ENCODE data around the gene ORC3.

The ORC3 gene

GRCh38 chr6:87572883-87573282 is 17.1 kb upstream of the ORC3 start:
- TF ChIP-seq, protein P1, sequence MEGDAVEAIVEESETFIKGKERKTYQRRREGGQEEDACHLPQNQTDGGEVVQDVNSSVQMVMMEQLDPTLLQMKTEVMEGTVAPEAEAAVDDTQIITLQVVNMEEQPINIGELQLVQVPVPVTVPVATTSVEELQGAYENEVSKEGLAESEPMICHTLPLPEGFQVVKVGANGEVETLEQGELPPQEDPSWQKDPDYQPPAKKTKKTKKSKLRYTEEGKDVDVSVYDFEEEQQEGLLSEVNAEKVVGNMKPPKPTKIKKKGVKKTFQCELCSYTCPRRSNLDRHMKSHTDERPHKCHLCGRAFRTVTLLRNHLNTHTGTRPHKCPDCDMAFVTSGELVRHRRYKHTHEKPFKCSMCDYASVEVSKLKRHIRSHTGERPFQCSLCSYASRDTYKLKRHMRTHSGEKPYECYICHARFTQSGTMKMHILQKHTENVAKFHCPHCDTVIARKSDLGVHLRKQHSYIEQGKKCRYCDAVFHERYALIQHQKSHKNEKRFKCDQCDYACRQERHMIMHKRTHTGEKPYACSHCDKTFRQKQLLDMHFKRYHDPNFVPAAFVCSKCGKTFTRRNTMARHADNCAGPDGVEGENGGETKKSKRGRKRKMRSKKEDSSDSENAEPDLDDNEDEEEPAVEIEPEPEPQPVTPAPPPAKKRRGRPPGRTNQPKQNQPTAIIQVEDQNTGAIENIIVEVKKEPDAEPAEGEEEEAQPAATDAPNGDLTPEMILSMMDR (conservative IDR thresholded peaks at IDR 0.05; ENCODE audit: low read depth): no peak
- DNase-seq (ENCODE audit: low spot score): no peak
- H3K27ac ChIP-seq: no peak overlapping the region
- CTCF ChIA-PET: no interaction called here
- POLR2A ChIA-PET (ENCODE audit: low non-redundant PET): no interaction called here

DNA sequence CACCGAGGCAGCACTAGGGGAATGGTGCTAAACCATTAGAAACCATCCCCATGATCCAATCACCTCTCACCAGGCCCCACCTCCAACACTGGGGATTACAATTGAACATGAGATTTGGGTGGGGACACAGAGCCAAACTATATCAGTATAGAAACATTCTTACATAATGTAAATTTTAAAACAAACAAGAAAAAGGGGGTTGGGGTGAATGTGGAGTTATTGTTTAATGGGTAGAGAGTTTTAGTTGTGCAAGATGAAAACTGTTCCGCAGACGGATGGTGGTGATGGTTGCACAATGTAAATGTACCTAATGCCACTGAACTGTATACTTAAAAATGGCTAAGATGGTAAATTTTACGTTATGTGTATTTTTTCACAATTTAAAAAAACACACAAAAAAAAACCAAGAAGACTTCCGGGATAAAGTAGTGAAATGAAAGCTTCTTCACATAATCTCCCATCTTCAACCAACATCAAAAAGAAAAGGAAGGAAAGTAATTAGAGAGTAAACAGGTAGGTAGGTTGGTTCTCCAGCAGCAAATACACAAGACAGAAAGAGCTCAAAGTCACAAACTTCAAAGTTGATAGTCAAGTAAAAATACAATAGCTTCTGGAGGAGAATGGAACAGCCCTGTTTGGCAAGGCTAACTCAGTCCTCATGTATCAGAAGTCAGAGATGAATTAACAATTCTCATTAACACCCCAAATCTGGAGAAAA is 16.5 kb upstream of the ORC3 start:
- CTCF ChIA-PET: no interaction called here
- TF ChIP-seq, protein P1 (conservative IDR thresholded peaks at IDR 0.05; ENCODE audit: low read depth): no peak
- POLR2A ChIA-PET (ENCODE audit: low non-redundant PET): no interaction called here
- H3K27ac ChIP-seq: no peak overlapping the region
- DNase-seq (ENCODE audit: low spot score): no peak

GRCh38 chr6:87574237-87574804 is 15.6 kb upstream of the ORC3 start:
- TF ChIP-seq, protein P1 (conservative IDR thresholded peaks at IDR 0.05; ENCODE audit: low read depth): no peak
- ChIA-PET CTCF (interaction anchor here (0.7 kb wide), 1 partner anchor 374 kb away, joined by 4 read pairs; no protein-coding TSS in a partner anchor), POLR2A (ENCODE audit: low non-redundant PET) (no interaction called here)
- DNase-seq (ENCODE audit: low spot score): no peak
- H3K27ac ChIP-seq: no peak overlapping the region

DNA sequence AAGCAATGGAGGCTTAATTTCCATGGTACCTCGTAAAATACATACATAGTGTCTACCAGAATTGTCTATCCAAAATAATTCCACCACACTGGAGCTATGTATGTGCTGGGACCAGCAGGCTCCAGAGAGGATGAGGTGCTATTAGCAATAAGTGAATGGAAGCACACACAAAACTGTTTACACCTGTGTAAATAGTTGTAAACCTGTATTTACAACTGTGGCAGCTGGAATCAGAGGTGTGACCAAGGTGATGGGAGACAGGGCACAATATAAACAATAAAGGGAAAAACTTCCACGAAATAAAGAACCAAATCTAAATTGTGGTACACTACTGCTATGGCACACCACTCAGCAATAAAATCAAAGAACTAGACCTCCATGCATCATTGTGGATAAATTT is 14.5 kb upstream of the ORC3 start:
- H3K27ac ChIP-seq: no peak overlapping the region
- no peak for DNase-seq (ENCODE audit: low spot score)
- TF ChIP-seq, protein P1 (conservative IDR thresholded peaks at IDR 0.05; ENCODE audit: low read depth): no peak
- ChIA-PET CTCF (no interaction called here), POLR2A (ENCODE audit: low non-redundant PET) (no interaction called here)

GRCh38 chr6:87583822-87584221 is 6.1 kb upstream of the ORC3 start:
- POLR2A ChIA-PET (ENCODE audit: low non-redundant PET): no interaction called here
- CTCF ChIA-PET: no interaction called here
- no peak for DNase-seq (ENCODE audit: low spot score)
- TF ChIP-seq, protein P1 (conservative IDR thresholded peaks at IDR 0.05; ENCODE audit: low read depth): no peak
- H3K27ac ChIP-seq: no peak overlapping the region

DNA sequence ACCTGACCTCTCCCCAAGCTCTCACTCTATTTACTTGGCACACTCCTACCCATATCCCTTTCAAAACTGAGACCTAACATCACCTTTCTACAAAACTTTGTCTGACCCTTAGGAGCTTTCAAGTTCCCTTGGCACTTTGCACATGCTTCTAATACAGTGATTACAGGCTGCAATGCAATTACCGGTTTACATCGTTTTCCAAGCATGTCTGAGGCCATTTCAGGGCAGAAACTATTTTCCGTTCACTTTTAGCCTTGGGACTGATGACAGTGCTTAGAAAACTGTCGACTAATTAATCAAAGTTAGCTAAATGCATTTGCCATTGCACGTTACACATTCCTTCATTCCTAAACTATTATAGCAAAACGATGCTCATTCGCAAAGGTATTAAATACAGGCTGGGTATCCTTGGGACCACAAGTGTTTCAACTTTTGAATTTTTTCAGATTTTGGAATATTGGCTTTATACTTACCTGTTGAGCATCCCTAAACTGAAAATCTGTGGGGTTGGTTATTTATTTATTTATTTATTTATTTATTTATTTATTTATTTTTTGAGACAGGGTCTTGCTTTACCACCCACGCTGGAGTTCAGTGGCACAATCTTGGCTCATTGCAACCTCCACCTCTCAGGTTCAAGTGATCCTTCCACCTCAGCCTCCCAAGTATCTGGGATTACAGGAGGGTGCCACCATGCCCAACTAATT is 3.4 kb upstream of the ORC3 start:
- no peak for DNase-seq (ENCODE audit: low spot score)
- ChIA-PET POLR2A (ENCODE audit: low non-redundant PET) (no interaction called here), CTCF (interaction anchor here (0.6 kb wide), 1 partner anchor 138 kb away, joined by 3 read pairs; no protein-coding TSS in a partner anchor)
- TF ChIP-seq, protein P1 (conservative IDR thresholded peaks at IDR 0.05; ENCODE audit: low read depth): no peak
- H3K27ac ChIP-seq: no peak overlapping the region

All from RWPE1 (cell line).